OCI-LY3 (cell line): Measurements from ENCODE around the gene ABCD3.

ENCODE experiments used
- CTCF ChIP-seq: fragments of 200-600, 300-600 bp; sonication (generic); IDR thresholded peaks from 2 replicates; pipeline ENCODE4 v1.5.1; 2014; ENCODE audit warnings: antibody characterized with exemption, low read length, low read depth
- EZH2phosphoT487 ChIP-seq: fragments of 200-600 bp; shearing (Covaris generic); IDR thresholded peaks from 2 replicates; pipeline ENCODE4 v1.6.1; 2018; ENCODE audit warnings: antibody characterized with exemption, mixed run types, low read depth

DNA sequence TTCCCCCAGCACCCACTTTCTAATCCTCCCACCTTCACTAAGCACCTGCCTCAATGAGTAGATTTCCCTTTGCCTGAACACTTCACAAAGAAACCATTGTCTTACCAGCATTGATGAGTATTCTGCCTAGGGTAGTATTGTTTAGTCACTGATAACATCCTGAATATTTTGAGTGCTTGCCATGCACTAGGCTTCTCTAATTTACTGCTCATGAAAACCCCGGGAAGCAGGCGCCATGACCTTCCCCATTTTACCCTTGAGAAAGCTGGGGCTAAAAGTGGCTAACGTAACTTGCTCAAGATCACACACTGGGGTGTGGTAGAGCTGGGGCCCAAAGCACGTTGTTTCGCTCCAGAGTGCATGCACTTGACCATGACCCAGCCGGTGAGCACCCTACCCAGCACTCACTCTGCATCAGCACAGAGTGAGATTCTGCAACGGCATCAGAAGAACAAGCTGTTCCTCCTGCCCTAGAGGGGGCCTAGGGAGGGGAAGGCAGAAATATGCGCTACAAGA lies 133.9 kb downstream of the ABCD3 start:
- TF ChIP-seq CTCF: no peak
- no peak for TF ChIP-seq EZH2phosphoT487
